Spinal cord (tissue), 10 donors: ENCODE data around the gene GMPR. TPM values are rescaled to one million over a fixed set of nuclear protein-coding genes. Genes with fewer than 3 reads are reported as not detected.
A peak's percentile ranks its signal among the peaks of the same experiment; 100 is the strongest.
"Not testable (repeated sequence)": the region's sequence is repeated elsewhere in the genome, so short reads cannot be mapped to it uniquely, and the experiment has no call there.

Source experiments
- DNase-seq, 6 donors: peaks; one replicate each; pipeline versions ENCODE4 v3.0.0 to v3.0.0-alpha.2; 2013 to 2015; ENCODE audit warnings: low spot score in 6 of 6, low read depth in 4 of 6
- H3K27ac ChIP-seq: one replicate; pipeline ENCODE4 v1.5.1; 2013; ENCODE audit warnings: low read depth, low read length, control low read depth
- H3K27me3 ChIP-seq: one replicate; pipeline ENCODE4 v1.6.1; 2013; ENCODE audit warnings: low read length; ENCODE audit not compliant: control insufficient read depth, insufficient read depth
- H3K36me3 ChIP-seq: one replicate; pipeline ENCODE4 v1.6.1; 2013; ENCODE audit warnings: low read length; ENCODE audit not compliant: control insufficient read depth, insufficient read depth
- H3K4me1 ChIP-seq: one replicate; pipeline ENCODE4 v1.6.1; 2013; ENCODE audit warnings: low read length; ENCODE audit not compliant: control insufficient read depth, insufficient read depth
- H3K4me3 ChIP-seq: one replicate; pipeline ENCODE4 v1.5.1; 2013; ENCODE audit warnings: low read depth, low read length, control low read depth
- H3K9me3 ChIP-seq: one replicate; pipeline ENCODE4 v1.6.1; 2013; ENCODE audit warnings: low read length; ENCODE audit not compliant: control insufficient read depth, insufficient read depth
- WGBS: methylation state at CpG from one replicate; pipeline ENCODE4 v1.1.5; 2013; ENCODE audit warnings: missing lambda C conversion rate; ENCODE audit not compliant: insufficient coverage; 5-methylcytosine and 5-hydroxymethylcytosine counted together
- polyA plus RNA-seq, 2 donors: library from polyadenylated mRNA; unstranded; fragments of 120-200 nt; gene quantifications; one replicate each; pipeline ENCODE4 v1.2.1, GENCODE V29; 2013; ENCODE audit not compliant: insufficient read length in 2 of 2
- total RNA-seq, 2 donors: library from RNA; depleted of rRNA in 1 of 2; stranded (reverse); fragments of 120-200 nt in 1 of 2; fragments of >200 nt in 1 of 2; gene quantifications; one replicate each; pipeline versions ENCODE4 v1.2.3 to v1.2.4, GENCODE V29; 2013 to 2014
- donor health status: healthy.

The GMPR gene
- total and polyA plus RNA-seq, 4 donors = 16.7 to 39.4 (median 35.5) TPM

GRCh38 chr6:16223362-16223761, 15.0 kb upstream of the GMPR start:
- Histone ChIP-seq H3K27ac (no peak overlapping the region), H3K36me3 (no peaks in the 10 kb centered on the region), H3K9me3 (no peaks in the 10 kb centered on the region), H3K4me1 (peaks cover 5% of the 10 kb centered on the region), H3K4me3 (no peak overlapping the region), H3K27me3 (peaks cover 4% of the 10 kb centered on the region)
- DNase-seq = no peak
- 100% methylated on average over 4 of the region's 7 CpGs for WGBS

- H3K27me3 ChIP-seq = peaks cover 12% of the 10 kb centered on the region
- 87% methylated on average over 6 of the region's 8 CpGs for WGBS
Measured at GRCh38 chr6:16224409-16224808, 14.0 kb upstream of the GMPR start.

GRCh38 chr6:16225062-16225731, 13.2 kb upstream of the GMPR start:
- Histone ChIP-seq H3K4me1 (peaks cover 18% of the 10 kb centered on the region), H3K27me3 (peaks cover 17% of the 10 kb centered on the region)
- WGBS = 100% methylated on average over 1 of the region's 3 CpGs
- not testable (repeated sequence) for H3K9me3 ChIP-seq, DNase-seq, H3K27ac ChIP-seq, H3K36me3 ChIP-seq, H3K4me3 ChIP-seq

More at GRCh38 chr6:16224409-16224808, 14.0 kb upstream of the GMPR start:
- no peak for DNase-seq
- H3K4me1 ChIP-seq = peaks cover 10% of the 10 kb centered on the region
- no peak overlapping the region for H3K4me3 ChIP-seq
- H3K36me3 ChIP-seq = no peaks in the 10 kb centered on the region
- no peak overlapping the region for H3K27ac ChIP-seq
- H3K9me3 ChIP-seq = no peaks in the 10 kb centered on the region

GRCh38 chr6:16226117-16227047, 12.0 kb upstream of the GMPR start:
- not testable (repeated sequence) for H3K27ac ChIP-seq, H3K4me3 ChIP-seq, H3K36me3 ChIP-seq, H3K9me3 ChIP-seq, DNase-seq
- WGBS = 96% methylated on average over 7 of the region's 23 CpGs
- Histone ChIP-seq H3K27me3 (peaks cover 25% of the 10 kb centered on the region), H3K4me1 (peaks cover 19% of the 10 kb centered on the region)

DNA sequence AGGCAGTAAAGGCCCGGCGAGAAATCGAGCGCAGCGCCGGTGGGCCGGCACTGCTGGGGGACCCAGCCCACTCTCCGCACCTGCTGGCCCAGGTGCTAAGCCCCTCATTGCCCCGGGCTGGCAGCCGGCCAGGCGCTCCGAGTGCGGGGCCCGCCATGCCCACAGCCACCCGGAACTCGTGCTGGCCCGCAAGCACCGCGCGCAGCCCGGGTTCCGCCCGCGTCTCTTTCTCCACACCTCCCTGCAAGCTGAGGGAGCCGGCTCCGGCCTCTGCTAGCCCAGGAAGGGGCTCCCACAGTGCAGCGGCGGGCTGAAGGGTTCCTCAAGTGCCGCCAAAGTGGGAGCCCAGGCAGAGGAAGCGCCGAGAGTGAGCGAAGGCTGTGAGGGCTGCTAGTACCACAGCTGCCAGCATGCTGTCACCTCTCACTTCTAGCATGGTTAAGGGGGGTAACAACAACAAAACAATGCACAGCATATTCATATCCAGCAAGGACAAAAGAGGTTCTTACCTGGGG, 11.3 kb upstream of the GMPR start:
- H3K27me3 ChIP-seq = peaks cover 25% of the 10 kb centered on the region
- H3K4me3 ChIP-seq = no peak overlapping the region
- H3K9me3 ChIP-seq = no peaks in the 10 kb centered on the region
- H3K4me1 ChIP-seq = peaks cover 19% of the 10 kb centered on the region
- no peaks in the 10 kb centered on the region for H3K36me3 ChIP-seq
- no peak for DNase-seq
- H3K27ac ChIP-seq = no peak overlapping the region
- WGBS = 96% methylated on average over 22 of the region's 32 CpGs

DNA sequence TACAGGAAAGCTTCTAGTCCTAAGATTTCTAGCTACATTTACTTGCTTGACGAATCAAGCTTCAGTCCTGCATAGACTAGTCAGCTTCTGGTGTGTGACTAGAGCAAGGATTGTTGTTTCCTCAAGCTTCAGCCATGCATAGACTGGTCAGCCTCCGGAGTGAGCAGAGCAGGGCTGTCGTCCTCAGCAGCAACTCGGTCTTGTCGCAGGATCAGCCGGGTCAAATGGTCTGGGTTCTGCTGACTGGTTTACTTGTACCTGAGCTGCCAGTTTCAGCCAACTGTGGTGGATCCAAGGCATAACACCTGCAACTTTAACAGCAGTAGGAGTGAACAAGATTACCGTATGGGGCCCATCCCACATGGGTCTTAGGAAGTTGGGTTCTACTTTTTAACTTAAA, 10.8 kb upstream of the GMPR start:
- peaks cover 19% of the 10 kb centered on the region for H3K4me1 ChIP-seq
- WGBS = 69% methylated on average over 6 of the region's 7 CpGs

DNA sequence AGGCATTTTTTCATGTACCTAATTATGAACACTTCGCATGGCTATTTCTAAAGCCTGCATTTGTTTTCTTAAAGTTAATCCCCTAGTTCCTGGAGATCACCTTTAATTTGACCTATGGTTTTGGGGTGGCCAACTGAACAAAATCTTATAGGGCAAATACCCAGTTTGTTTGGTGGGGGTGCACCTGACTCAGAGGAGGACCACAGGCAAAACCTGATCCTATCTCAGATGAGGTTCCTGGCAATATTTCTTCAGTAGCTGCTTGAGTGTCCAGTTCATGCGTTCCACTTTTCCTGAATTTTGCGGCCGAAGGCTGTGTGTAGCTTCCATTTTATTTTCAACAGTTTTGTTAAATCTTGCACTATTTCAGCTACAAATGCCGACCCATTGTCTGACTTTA, 10.3 kb upstream of the GMPR start:
- Histone ChIP-seq H3K27ac (no peak overlapping the region), H3K36me3 (no peaks in the 10 kb centered on the region), H3K27me3 (peaks cover 25% of the 10 kb centered on the region), H3K4me1 (peaks cover 18% of the 10 kb centered on the region), H3K4me3 (no peak overlapping the region), H3K9me3 (no peaks in the 10 kb centered on the region)
- 93% methylated on average over 2 of the region's 5 CpGs for WGBS
- DNase-seq = no peak

More for the DNA sequence above, 10.8 kb upstream of the GMPR start:
- no peak overlapping the region for H3K4me3 ChIP-seq
- H3K27ac ChIP-seq = no peak overlapping the region
- no peaks in the 10 kb centered on the region for H3K9me3 ChIP-seq
- H3K27me3 ChIP-seq = peaks cover 25% of the 10 kb centered on the region
- H3K36me3 ChIP-seq = no peaks in the 10 kb centered on the region
- no peak for DNase-seq

- H3K27me3 ChIP-seq = peaks cover 25% of the 10 kb centered on the region
- no peak overlapping the region for H3K4me3 ChIP-seq
- H3K36me3 ChIP-seq = no peaks in the 10 kb centered on the region
- H3K27ac ChIP-seq = no peak overlapping the region
- peaks cover 14% of the 10 kb centered on the region for H3K4me1 ChIP-seq
- no peak for DNase-seq
- no peaks in the 10 kb centered on the region for H3K9me3 ChIP-seq
- 46% methylated on average over 19 of the region's 20 CpGs for WGBS
Measured at GRCh38 chr6:16228709-16229665, 9.4 kb upstream of the GMPR start.

DNA sequence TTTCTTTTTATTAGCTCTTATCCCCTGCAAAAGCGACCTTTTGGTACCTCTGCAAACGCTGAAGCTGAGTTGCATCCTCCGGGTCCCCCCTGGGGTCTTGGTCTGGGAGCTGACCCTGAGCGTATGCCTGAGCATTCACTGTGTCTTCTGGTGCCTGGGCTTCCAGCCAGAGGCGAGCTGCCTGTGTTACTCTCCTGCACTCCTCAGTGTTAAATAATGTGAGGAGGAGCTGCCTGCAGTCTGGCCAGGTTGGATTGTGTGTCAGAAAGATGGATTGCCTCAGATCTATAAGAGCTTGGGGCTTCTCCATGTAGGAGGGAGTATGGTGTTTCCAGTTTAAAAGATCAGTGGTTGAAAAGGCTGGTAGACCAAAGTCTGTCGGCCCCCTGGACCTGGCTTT, 8.7 kb upstream of the GMPR start:
- DNase-seq = peak in 2 of 6 donors; percentile 43 to 46
- WGBS = 16% methylated on average over 6 of the region's 6 CpGs
- peaks cover 25% of the 10 kb centered on the region for H3K27me3 ChIP-seq
- H3K4me1 ChIP-seq = peaks cover 14% of the 10 kb centered on the region
- no peaks in the 10 kb centered on the region for H3K36me3 ChIP-seq
- H3K9me3 ChIP-seq = no peaks in the 10 kb centered on the region
- H3K27ac ChIP-seq = no peak overlapping the region
- H3K4me3 ChIP-seq = no peak overlapping the region
